Forelimb muscle (tissue), 1 donor: ENCODE measurements around the gene RASSF10. TPM values are rescaled to one million over a fixed set of nuclear protein-coding genes. Genes with fewer than 3 reads are reported as not detected.

Experiments
- DNase-seq: peaks from one replicate; pipeline ENCODE4 v3.0.0-alpha.2; 2013; ENCODE audit warnings: low read depth
- polyA plus RNA-seq: library from polyadenylated mRNA; unstranded; fragments of 120-200 nt; gene quantifications from one replicate; pipeline ENCODE4 v1.2.1, GENCODE V29; 2013; ENCODE audit not compliant: insufficient read length

Gene RASSF10
- polyA plus RNA-seq: 0.35 TPM

DNA sequence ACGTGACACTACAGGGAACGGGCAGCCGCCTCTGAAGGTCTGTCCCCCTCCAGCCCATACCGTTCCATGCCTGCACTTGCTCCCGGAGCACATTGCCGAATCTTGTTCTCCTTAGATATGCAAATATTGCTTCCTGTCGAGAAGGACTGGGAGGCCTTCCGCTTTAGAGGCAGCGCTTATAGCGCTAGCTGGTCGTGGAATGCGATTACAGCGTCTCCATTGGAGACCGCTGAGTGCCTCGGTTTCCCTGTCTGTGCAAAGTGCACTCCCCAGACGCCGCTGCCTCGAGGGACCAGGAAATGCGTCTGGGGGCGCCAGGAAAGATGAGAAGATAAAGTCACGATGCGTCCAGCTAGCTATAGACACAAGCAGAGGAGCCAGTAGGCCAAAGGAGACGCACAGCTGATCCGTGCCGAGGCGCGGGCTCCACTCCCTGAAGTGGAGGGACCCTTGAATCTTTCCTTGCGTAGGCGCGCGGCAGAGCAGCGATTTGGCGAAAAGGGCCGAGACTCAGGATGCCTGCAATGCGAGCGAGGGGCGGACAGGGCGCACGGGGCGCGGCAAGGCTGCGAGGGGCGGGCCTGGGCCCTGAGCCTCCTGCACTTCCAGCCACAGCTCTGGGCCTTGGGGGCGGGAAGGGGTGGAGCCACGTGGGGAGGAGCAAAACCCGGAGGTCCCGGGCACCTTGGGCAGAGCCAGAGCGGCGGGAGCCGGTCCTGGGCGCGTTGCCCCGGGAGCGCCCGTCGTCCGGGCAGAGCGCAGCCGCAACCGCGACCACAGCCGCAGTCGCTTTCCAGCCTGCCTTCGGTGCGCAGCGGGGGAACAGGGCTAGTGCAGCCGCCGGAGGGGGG is at the start of gene RASSF10:
Gene RASSF10, plus strand, starts transcription at position 692 of the 851 bp plus-strand sequence. CDS start 261 bp downstream, outside the sequence.
- no peak for DNase-seq

DNA sequence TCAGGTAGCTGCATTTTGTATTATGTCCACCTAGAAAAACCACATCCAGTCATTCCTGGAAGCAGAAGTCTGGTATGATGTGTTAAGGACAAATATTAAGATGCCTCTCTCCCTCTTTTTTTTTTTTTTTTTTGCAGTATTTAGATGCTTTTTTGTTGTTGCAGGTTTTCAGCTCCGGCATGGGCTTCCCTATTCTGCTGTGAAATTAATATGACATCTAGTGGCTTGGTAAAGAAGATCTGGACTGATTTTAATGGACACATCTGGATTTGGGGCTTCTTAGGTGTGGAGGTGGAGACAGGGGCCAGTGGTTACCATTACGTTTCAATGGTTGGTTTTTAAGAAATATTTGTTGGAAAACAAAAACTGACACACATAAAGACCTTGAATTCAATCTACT is 47.5 kb upstream of the RASSF10 start:
- no peak for DNase-seq

GRCh38 chr11:12962306-12962705 is 46.8 kb upstream of the RASSF10 start:
- no peak for DNase-seq

DNA sequence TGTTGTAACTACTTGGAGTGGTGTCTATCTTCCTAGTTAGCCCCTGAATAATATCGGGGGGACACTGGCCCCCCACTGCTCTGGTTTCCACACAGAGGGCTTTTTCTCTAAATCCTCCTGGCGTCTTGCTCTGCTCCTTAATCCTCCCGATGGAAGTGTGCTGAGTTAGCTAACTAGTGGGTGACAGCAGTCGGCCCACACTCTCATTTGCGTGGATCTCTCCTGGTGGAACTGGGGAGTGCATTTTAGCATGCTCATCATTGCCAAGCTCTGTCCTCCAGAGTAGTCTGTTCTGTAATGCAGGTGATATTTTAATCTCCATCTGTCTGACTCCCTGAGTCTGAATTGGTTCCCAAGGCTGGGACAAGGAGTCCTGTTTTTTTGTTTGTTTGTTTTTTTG is 46.1 kb upstream of the RASSF10 start:
- DNase-seq: no peak

- DNase-seq: no peak
Measured at GRCh38 chr11:12963792-12964536, 45.2 kb upstream of the RASSF10 start.

- no peak for DNase-seq
Measured at GRCh38 chr11:12964650-12965049, 44.5 kb upstream of the RASSF10 start.

GRCh38 chr11:12966002-12966401 is 43.1 kb upstream of the RASSF10 start:
- DNase-seq: no peak

DNA sequence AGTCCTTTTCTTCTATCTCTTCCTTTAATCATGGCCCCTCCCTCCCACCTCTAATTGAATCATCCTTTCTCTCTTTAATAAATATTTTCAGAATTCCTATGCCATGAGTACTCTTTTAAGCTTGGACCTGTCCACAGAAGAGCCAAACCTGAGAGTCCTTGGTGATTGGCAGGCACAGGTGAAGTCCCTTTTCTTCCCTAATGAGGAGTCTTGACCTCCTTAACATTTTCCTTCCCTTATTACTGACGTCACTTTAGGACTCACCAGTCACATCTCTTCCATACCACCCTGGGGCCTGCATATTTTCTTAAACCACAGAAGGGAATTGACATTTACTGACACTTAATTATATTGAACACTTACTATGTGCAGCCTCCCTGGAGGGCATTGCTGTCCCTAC is 41.0 kb upstream of the RASSF10 start:
- no peak for DNase-seq

DNA sequence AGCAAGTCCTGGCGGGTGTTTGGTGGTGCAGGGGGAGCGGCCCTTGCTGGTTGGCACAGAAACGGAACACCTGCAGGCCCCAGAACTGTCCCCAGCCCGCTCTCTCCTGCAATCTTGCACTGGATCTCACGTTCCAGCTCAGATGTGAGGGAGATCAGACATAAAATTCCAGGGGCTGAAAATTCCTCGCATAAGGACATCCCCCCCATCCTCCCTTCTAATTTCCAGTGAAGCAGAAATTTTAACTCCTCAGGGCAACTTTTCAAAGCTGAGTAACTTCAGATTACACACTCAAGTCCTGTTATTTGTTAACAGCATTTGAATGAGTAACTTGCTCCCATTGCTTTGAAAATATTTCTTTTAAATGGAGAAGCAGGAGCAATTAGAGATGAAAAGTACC is 40.3 kb upstream of the RASSF10 start:
- DNase-seq: no peak

- no peak for DNase-seq
Measured at GRCh38 chr11:12971955-12972354, 37.2 kb upstream of the RASSF10 start.

DNA sequence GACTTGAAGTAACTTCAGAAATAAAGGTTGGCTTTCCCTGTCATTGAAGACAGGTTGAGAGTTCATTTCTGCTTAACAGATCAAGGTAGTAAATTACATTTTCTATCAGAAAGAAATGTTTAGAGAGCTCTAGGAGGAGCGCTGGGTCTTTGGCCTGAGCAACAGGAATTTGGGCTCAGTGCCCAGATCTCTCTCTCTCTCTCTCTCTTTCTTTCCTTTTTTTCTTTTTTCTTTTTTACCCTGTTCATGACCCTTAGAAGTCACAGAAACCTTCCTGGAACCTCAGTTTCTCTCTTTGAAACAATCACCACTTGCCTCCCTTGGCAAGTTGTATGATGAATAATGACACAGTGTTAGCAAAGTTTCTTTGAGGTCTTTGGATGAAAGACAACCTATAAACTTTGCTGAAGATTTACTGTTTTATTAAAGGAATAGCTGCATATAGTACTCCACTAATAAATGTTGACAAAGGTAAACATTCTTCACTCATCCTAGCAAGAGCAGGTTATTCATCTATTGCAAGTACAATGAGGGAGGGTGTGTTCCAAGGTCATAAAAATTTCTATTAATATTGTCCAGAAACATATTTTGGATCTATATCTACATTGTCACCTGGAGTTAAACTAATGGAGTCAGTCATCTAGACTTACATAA is 35.5 kb upstream of the RASSF10 start:
- no peak for DNase-seq

DNA sequence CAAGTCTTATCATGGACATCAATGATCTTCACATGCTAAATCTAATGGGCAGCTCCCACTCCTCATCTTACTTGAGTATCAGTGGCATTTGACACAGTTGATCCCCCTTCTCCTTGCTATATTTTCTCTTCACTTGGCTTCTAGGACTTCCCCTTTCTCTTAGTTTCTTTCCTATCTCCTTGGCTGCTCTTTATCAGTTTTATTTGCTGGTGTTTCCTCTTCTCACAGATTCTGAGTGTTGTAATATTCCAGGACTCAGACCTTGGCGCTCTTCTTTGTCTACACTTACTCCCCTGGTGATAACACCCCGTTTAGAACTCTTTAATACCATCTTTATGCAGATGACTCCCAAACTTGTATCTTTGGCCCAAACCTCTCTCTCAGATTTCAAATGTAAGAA is 33.9 kb upstream of the RASSF10 start:
- DNase-seq: no peak

GRCh38 chr11:12979928-12980689 is 29.0 kb upstream of the RASSF10 start:
- DNase-seq: no peak

GRCh38 chr11:12981676-12982522 is 27.2 kb upstream of the RASSF10 start:
- DNase-seq: no peak

DNA sequence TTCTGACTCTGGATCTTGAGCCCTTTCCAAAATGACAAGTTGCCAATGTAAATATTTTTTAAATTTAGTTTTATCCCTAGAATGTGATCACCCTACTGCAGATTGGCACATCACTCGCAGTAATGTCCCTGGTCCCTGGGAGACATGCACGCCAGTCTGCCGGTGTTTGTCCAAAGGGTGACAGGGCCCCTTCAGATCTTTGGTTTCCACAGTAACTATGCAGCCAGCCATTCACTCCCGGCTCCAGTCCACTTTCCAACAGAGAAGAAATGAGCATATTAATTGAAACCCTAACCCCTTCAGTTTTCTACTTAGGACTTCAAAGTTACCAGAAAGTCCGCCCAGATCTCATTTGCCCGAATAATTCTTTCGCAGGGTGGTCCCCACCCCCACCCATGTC is 25.8 kb upstream of the RASSF10 start:
- DNase-seq: no peak

- DNase-seq: no peak
Measured at GRCh38 chr11:12986194-12986898, 22.8 kb upstream of the RASSF10 start.

DNA sequence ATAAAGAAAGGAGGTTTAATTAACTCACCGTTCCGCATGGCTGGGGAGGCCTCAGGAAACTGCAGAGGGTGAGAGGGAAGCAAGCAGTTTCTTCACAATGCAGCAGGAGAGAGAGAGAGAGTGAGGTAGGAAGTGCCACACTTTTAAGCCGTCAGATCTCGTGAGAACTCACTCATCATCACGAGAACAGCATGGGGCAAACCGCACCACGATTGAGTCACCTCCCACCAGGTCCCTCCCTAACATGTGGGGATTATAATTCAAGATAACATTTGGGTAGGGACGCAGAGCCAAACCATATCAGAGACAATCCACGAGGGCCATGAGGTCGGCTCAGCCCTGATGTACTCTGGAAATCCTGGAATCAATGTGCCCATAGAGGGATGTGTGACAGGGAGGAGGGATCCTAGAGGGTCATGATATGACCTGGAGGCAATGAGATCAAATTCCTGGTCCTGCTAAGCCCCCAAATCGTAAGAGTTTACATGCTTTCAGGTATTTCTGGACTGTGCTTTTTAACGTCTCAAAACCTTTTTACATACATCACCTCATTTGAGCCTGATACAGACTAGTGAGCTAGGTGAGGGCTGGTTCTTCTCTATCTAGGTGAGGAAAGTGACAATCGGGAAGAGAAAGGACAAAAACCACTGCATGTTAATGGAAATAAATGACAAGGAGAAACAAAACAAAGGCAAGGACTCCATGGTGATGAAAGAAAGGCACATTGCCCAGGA is 19.5 kb upstream of the RASSF10 start:
- no peak for DNase-seq

DNA sequence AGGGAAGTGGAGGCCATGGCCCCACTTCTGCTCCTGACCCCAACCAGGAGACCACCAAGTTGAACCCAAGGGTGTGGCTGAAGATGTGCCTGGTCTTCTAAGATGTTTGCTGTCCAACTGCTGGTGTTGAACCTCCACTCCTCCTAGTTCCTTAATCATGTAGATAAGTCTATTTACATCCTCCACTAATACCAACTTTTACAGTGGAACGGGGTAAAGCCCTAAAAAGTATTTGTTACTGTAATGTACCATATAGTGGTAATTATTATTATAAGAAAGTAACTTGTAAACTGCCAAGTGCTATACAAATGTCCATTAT is 19.0 kb upstream of the RASSF10 start:
- no peak for DNase-seq

DNA sequence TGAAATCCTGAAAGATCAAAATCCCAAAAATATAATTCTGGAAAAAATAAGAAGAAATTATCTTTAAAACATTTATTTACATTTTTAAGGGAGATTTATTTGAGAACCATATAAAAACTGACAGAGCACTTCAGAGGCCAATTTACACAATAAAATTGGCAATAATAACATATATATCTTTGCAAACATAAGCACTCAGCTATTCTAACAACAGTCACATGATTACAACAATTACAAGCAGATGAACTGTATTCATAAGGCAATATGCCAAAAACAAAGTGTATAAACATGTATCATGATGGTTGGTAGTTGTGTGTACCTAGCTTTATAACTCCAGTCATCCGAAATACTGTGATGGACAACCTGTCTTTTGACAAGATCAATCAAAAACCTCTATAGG is 17.7 kb upstream of the RASSF10 start:
- DNase-seq: no peak

- no peak for DNase-seq
Measured at GRCh38 chr11:12993626-12994025, 15.5 kb upstream of the RASSF10 start.
